HuH-7 (cell line): ENCODE results near the gene KCNH4.

Experiments
- DNase-seq: peaks from one replicate; pipeline ENCODE4 v3.0.0; 2011; ENCODE audit warnings: low spot score

KCNH4 gene

DNA sequence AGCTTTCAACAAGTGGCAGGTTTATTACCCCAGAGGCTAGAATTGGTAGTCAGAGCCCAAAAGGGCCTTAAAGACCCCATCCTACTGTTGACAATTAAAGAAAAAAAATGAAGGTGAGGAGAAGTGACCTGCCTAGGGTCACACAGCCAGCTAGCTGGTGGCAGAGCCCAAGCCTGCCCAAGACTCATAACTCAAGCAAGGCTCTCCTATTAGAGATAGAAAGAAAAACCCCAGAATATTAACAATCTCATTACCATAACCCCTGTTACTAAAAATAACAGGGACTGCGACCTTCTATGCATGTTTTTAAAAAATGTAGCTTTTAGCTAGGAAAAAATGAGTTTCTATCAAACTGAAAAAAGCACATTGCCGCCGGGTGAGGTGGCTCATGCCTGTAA is 44.3 kb downstream of the KCNH4 start:
- no peak for DNase-seq

DNA sequence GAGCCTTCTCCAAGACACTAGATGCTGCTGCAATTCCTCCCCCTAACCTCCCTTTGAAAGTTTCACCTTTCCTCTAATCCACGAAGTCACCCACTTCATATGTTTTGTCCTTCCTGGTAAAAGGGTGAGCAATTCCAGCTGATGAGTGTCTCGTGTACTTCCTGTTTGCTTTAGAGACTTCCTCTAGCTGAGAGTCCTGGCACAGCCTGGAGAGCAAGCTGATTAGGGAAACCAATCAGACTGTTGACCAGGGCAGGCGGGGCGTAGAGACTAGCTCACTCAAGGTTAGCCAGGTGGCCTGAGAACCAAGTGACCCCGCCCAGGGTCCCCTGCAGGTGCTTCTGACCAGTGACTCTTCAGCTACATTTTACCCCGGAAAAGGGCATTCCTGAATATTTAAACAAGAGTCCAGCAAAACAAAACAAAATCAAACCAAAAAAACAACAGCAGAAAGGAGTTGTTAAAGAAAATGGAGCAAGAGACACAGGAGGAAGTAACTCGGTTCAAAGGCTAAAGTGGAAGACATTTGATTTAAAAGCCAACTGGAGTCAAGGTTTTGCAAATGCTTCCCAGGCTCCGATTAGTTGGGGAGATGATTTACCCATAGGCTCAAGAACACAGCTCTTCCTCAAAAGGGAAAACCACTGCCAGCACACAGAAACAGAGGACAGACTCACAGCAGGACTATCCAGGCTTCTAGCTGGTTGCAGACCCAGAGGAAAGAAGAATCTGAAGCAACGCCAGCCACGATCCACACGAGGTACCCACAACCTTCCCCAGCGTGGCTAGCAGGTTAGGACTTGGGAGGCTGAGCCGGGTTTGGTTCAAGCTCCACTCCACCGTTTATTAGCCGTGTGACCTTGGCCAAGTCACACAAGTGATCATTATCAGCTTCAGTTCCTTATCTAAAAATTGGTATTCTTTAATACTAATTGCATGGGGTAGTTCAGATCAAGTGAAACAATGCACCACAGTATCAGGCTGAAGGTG is 45.0 kb downstream of the KCNH4 start:
- DNase-seq, result peak; percentile 71

DNA sequence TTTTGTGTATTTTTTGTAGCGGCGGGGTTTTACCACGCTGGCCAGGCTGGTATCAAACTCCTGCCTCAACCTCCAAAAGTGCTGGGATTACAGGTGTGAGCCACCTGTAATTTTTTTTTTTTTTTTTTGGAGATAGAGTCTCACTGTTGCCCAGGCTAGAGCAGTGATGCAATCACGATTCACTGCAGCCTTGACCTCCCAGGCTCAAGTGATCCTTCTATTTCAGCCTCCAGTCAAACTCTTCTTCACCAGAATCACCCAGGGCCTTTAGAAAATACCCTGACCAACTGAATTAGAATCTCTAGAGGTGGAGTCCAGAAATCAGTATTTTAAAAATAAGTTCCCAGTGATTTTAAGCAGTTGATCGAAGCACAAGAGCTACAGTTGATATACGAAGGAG is 45.8 kb downstream of the KCNH4 start:
- DNase-seq, result no peak

DNA sequence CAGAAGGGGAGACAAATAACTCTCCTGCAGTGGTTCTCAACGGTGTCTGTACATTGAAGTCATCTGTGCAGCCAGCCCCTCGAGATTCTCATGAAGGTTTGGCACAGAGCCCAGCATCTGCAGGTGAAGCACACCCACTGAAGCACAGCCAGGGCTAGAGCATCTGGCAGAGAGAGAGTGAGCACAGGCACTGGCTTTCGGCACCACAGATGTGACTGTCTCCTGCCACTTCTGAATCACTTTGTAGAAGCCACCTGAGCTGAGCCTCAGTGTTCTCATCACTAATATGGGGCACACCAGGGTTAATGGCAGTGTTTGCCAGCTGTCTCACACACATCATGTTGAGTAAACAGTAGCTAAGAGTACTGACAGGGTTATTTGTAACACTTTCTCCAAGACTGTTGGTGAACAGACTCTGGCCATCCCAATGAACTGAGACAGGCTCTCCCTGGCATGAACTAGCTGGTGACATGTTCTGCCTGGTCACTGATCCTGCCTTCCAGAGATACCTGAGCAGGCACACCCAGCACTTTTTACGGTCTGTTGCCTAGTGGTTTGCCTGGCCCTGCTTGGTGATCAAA is 47.4 kb downstream of the KCNH4 start:
- DNase-seq, result no peak

DNA sequence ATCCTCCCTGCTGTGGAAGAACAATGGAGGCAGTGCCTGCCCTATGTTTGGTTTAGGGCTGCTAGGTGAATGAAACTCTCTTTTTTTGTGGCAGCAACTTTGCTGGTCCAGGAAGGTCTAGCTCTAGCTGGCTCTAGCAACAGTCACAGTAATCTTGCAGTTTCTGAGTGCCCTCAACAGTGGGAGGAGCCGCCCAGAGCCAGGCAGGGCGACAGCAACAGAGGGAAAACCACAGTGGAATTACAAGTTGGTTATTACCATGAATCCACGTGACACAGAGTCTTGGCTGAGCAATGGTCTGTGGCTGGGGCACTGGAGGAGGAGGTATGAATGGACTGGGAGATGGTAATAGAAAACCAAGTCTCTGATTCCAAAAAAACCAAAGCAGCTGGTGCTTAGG is 48.0 kb downstream of the KCNH4 start:
- no peak for DNase-seq

- DNase-seq, result no peak
Measured at GRCh38 chr17:42131981-42132432, 48.9 kb downstream of the KCNH4 start.

DNA sequence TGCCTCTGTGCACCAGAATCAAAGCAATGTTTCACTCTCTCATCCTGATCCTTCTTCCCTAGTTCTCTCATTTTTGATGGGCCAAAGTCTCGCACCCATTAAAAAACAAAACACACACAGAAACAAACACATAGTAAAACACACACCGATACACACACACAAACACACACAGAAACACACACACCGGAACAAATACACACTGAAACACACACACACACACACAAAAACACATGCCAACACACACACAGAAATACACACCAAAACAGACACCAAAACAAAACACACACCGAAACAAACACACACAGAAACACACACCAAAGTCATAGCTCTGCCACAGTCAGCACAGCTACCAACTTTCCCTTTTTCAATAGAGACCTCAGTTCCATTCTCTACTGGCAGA is 49.7 kb downstream of the KCNH4 start:
- no peak for DNase-seq

- DNase-seq, result no peak
Measured at GRCh38 chr17:42130310-42130936, 50.5 kb downstream of the KCNH4 start.

DNA sequence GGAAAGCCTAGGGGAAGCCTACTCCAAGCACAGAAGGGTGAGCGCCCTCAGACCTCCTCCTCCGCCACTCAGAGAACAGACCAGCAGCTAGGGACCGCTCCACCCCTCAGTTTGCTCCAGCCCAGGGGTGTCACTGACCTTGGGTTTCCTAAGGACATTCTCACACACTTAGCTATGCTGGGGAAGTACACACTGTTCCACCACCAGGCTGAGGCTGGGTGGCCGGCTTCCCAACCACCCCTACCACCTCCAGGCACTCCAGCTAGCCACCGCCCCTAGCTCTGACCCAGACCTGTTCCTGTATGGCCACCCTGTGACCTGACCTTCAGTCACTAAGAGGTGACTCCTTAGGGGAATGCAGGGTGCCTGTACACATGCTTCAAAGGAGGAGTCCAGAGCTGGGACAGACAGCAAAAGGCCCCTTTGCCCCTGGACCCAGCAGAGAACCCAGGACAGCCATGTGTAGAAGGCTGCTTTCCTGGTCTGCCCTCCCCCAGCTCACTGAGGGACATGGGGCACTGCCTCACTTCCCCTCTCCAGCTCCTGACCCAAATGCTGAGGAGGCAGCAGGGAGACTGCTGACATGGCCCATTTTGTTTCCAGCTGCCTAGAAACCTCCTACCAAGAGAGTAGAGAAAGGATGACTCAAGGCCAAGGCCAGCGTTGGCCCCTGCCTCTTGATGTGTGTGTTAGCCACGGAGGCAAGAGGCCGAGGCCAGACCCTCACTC is 51.7 kb downstream of the KCNH4 start:
- no peak for DNase-seq

DNA sequence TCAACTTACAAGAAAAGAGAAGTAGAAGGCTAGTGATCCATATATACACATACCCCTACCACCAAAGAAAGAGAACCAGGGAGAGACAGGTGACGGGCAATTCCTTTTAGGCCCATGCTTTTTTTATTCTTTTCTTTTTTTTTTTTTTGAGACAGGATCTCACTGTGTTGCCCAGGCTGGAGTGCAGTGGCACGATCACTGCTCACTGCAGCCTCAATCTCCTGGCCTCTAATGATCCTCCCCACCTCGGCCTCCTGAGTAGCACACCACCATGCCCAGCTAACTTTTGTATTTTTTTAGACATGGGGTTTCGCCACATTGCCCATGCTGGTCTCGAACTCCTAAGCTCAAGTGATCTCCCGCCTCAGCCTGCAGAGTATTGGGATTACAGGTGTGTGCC is 53.5 kb downstream of the KCNH4 start:
- no peak for DNase-seq

DNA sequence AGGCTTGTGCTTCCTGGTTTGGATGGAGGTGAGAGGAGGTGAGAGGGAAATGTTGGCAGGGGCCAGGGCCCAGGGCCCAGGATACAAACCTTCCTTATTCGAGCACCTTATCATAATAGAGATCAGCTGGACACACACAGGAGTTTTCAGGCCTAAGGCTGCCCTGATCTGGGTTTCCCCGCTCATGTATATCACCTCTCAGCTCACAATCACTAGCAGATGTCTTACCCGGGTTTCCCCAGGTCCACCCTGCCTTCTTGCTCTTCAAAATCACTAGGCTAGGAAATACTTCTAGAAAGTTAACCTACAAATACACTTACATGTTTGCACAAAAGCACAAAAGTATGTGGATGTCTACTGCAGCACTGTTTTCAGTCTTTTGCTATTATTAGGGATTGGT is 54.1 kb downstream of the KCNH4 start:
- no peak for DNase-seq

DNA sequence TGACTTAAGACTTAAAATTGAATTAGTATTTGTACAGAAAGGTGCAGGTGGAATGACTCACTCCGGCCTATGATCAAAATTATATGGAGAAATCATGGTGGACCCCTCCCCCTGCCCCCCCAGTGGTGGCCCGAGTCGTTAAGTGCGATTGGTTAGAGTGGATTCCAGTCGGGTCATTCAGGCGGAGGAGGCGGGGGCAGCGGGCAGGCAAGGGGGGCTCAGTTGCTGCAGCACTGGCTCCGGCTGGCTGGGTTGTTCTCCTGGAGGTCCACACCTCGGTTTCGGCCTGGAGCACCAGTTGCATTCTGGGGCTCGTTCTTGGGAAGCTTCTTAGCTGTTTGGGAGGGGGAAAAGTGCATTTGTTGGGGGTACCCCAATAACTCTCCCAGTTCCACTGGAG is 55.4 kb downstream of the KCNH4 start:
- DNase-seq, result no peak

- no peak for DNase-seq
Measured at GRCh38 chr17:42124256-42124655, 56.7 kb downstream of the KCNH4 start.

DNA sequence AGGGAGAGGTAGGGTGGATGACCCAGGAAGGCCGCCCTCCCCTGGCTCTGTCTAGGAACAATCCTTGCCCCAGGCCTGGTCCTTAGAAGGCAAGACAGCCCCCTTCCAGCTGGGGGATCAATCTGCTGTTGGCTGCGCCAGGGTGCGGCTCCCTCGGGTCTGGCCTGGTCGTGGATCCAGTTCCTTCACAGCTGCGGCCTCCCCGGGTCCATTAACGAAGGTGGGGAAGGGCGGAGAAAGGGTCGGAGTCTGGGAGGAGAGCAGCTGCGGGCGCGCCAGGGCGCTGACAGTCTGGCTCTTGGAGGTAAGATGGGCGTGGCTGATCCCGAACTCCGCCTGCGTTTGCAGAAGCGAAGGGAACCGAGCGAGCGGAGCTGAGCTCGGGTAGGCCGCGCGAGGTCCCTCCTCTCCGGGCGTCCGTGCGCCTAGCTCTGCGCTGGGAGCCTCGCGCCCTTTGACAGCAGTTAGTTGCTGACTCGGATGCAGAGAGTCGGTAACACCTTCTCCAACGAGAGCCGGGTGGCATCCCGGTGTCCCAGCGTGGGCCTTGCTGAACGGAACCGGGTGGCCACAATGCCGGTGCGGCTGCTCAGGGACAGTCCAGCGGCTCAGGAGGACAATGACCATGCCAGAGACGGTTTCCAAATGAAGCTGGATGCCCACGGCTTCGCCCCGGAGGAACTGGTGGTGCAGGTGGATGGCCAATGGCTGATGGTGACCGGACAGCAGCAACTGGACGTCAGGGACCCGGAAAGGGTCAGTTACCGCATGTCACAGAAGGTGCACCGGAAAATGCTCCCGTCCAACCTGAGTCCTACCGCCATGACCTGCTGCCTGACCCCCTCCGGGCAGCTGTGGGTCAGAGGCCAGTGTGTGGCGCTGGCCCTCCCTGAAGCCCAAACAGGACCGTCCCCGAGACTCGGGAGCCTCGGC is 58.3 kb downstream of the KCNH4 start, which contains the start of gene HSPB9:
HSPB9 (plus strand) TSS at position 434 of the 933 bp plus-strand sequence; CDS start at position 481, 47 bp downstream.
- DNase-seq, result no peak

- DNase-seq, result peak; percentile 98
Measured at GRCh38 chr17:42120770-42121769, 59.9 kb downstream of the KCNH4 start, which contains the start of gene KAT2A. Gene KAT2A, minus strand, starts transcription at chr17:42121367. Its CDS starts 63 bp downstream, at chr17:42121304.

DNA sequence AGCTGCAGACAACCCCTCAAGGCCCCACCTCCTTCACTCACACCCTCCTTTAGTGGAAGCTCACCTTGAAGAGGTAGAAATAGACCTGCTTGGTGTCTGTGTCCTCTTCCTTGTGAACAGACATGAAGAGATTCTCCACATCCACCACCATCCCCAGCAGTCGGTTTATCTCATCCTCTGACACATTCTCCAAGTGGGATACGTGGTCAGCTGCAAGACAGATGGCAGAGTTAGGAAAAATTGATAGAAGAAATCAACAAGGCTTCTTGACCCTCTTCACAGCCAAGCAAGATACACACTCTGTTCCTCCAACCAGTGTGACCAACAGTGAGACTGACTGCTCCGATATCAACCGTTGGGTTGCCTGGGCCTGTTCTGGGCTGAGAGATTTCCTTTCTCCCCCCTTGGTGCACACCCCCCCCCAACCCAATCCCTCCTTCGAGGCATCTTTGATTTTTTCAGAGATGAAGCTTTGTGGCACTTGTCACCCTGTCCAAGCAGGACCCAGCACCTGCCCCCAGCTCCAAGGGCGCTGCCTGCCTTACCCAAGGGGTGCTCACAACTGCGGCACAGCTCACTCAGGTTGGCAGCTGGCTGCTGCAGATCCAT is 60.7 kb downstream of the KCNH4 start:
- DNase-seq, result no peak

DNA sequence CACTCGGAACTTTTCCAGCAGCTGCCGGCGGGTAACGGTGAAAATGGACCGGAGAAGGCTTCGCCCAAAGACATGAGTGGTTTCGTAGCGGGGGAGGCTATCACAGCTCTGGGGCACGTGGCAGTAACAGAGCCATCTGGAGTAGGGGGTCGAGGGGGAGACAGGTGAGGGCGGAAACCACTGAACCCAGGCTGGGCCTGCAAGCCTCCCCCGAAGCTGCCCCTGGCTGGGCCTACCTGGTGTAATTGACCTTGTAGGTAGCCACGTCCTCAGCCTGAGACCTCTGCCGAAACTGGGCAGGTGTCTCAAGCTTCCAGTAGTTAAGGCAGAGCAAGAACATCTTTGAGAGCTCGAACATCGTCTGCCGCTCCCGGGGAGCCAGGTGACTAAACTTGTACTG is 61.6 kb downstream of the KCNH4 start:
- DNase-seq, result no peak

- DNase-seq, result peak; percentile 86
Measured at GRCh38 chr17:42118545-42118944, 62.4 kb downstream of the KCNH4 start.

GRCh38 chr17:42118126-42118510 is 62.8 kb downstream of the KCNH4 start:
- DNase-seq, result no peak
